ENCODE data around the gene FMO5. TPM values are rescaled to one million over a fixed set of nuclear protein-coding genes. Genes with fewer than 3 reads are reported as not detected.
A peak's percentile ranks its signal among the peaks of the same experiment; 100 is the strongest.

FMO5 gene
- total and polyA plus RNA-seq, 2 of the 13 experiments (the other 11 are each of a cell fraction or from before 2014, with no cell fraction given): 48.2 to 149 TPM

- 0 out of 2 replicates have a peak, but pooled peaks have one; percentile 7 for TF ChIP-seq BORCS8-MEF2B (CRISPR knock-in tag; IDR thresholded peaks at IDR 0.05)
- no peak for TF ChIP-seq ZNF616 (CRISPR knock-in tag; IDR thresholded peaks at IDR 0.05; ENCODE audit: low read depth)
- 0 out of 2 replicates have a peak, but pooled peaks have one; percentile 33 for TF ChIP-seq ZNF350 (CRISPR knock-in tag; IDR thresholded peaks at IDR 0.05; ENCODE audit: borderline replicate concordance, low read depth)
- TF ChIP-seq ZNF3 (CRISPR knock-in tag; IDR thresholded peaks at IDR 0.05): 0 out of 2 replicates have a peak, but pooled peaks have one; percentile 59
- TF ChIP-seq IKZF5 (CRISPR knock-in tag; IDR thresholded peaks at IDR 0.05): 0 out of 2 replicates have a peak, but pooled peaks have one; percentile 19
- TF ChIP-seq ZNF335 (CRISPR knock-in tag; IDR thresholded peaks at IDR 0.05): no peak
- TF ChIP-seq GATAD1 (CRISPR knock-in tag; IDR thresholded peaks at IDR 0.05): 0 out of 2 replicates have a peak, but pooled peaks have one; percentile 23
- TF ChIP-seq, protein P1, sequence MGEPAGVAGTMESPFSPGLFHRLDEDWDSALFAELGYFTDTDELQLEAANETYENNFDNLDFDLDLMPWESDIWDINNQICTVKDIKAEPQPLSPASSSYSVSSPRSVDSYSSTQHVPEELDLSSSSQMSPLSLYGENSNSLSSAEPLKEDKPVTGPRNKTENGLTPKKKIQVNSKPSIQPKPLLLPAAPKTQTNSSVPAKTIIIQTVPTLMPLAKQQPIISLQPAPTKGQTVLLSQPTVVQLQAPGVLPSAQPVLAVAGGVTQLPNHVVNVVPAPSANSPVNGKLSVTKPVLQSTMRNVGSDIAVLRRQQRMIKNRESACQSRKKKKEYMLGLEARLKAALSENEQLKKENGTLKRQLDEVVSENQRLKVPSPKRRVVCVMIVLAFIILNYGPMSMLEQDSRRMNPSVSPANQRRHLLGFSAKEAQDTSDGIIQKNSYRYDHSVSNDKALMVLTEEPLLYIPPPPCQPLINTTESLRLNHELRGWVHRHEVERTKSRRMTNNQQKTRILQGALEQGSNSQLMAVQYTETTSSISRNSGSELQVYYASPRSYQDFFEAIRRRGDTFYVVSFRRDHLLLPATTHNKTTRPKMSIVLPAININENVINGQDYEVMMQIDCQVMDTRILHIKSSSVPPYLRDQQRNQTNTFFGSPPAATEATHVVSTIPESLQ (CRISPR knock-in tag; conservative IDR thresholded peaks at IDR 0.05): no peak
- TF ChIP-seq ZFYVE20 (CRISPR knock-in tag; IDR thresholded peaks at IDR 0.05; ENCODE audit: borderline replicate concordance, low read depth): no peak
- TF ChIP-seq MIXL1 (CRISPR knock-in tag; IDR thresholded peaks at IDR 0.05): 0 out of 2 replicates have a peak, but pooled peaks have one; percentile 26
- TF ChIP-seq ZNF317 (CRISPR knock-in tag; IDR thresholded peaks at IDR 0.05): 0 out of 2 replicates have a peak, but pooled peaks have one; percentile 20
- 0 out of 2 replicates have a peak, but pooled peaks have one; percentile 33 for TF ChIP-seq ZNF564 (CRISPR knock-in tag; IDR thresholded peaks at IDR 0.05)
- TF ChIP-seq, protein P2, sequence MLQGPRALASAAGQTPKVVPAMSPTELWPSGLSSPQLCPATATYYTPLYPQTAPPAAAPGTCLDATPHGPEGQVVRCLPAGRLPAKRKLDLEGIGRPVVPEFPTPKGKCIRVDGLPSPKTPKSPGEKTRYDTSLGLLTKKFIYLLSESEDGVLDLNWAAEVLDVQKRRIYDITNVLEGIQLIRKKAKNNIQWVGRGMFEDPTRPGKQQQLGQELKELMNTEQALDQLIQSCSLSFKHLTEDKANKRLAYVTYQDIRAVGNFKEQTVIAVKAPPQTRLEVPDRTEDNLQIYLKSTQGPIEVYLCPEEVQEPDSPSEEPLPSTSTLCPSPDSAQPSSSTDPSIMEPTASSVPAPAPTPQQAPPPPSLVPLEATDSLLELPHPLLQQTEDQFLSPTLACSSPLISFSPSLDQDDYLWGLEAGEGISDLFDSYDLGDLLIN (CRISPR knock-in tag; IDR thresholded peaks at IDR 0.05; ENCODE audit: borderline replicate concordance): no peak
- TF ChIP-seq ZNF644 (CRISPR knock-in tag; IDR thresholded peaks at IDR 0.05; ENCODE audit: low read depth): no peak
- no peak for TF ChIP-seq SOX13 (IDR thresholded peaks at IDR 0.05)
- peak in 1 of 2 experiments; percentile 44; a peak in 1 of 4 replicates for TF ChIP-seq SOX13 (CRISPR knock-in tag; conservative IDR thresholded peaks at IDR 0.05 in 1 of 2, IDR thresholded peaks at IDR 0.05 in 1 of 2)
- peak; percentile 54; the same call in 1 of the 2 replicates for TF ChIP-seq ZNF232 (CRISPR knock-in tag; IDR thresholded peaks at IDR 0.05; ENCODE audit: borderline replicate concordance)
- TF ChIP-seq, protein P3, sequence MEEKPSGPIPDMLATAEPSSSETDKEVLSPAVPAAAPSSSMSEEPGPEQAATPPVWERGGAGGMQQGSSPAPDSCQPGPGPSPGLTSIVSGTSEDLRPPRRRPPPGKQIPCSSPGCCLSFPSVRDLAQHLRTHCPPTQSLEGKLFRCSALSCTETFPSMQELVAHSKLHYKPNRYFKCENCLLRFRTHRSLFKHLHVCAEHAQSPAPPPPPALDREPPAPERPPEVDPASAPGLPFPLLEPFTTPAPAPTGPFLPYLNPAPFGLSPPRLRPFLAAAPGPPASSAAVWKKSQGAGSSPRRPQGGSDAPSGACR (CRISPR knock-in tag; IDR thresholded peaks at IDR 0.05): peak; percentile 66; the same call in 1 of the 2 replicates
- TF ChIP-seq MED1 (CRISPR knock-in tag; IDR thresholded peaks at IDR 0.05): peak; percentile 79
- TF ChIP-seq, protein P4, sequence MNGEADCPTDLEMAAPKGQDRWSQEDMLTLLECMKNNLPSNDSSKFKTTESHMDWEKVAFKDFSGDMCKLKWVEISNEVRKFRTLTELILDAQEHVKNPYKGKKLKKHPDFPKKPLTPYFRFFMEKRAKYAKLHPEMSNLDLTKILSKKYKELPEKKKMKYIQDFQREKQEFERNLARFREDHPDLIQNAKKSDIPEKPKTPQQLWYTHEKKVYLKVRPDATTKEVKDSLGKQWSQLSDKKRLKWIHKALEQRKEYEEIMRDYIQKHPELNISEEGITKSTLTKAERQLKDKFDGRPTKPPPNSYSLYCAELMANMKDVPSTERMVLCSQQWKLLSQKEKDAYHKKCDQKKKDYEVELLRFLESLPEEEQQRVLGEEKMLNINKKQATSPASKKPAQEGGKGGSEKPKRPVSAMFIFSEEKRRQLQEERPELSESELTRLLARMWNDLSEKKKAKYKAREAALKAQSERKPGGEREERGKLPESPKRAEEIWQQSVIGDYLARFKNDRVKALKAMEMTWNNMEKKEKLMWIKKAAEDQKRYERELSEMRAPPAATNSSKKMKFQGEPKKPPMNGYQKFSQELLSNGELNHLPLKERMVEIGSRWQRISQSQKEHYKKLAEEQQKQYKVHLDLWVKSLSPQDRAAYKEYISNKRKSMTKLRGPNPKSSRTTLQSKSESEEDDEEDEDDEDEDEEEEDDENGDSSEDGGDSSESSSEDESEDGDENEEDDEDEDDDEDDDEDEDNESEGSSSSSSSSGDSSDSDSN (CRISPR knock-in tag; IDR thresholded peaks at IDR 0.05): peak; percentile 50
Measured at GRCh38 chr1:147225193-147225730, at the start of gene FMO5 (continued).

Measured in HepG2 (cell line).